GM18520 (cell line): Measurements from ENCODE around the gene TAS2R60.
"Not testable (repeated sequence)": the region's sequence is repeated elsewhere in the genome, so short reads cannot be mapped to it uniquely, and the experiment has no call there.

ENCODE experiments used
- ATAC-seq: cut with Tn5 transposase; IDR thresholded peaks from one replicate; pipeline ENCODE4 v1.9.1; 2021; ENCODE audit not compliant: unreplicated experiment

TAS2R60 gene

GRCh38 chr7:143410521-143411004 lies 32.7 kb upstream of the TAS2R60 start:
- ATAC-seq: no peak

DNA sequence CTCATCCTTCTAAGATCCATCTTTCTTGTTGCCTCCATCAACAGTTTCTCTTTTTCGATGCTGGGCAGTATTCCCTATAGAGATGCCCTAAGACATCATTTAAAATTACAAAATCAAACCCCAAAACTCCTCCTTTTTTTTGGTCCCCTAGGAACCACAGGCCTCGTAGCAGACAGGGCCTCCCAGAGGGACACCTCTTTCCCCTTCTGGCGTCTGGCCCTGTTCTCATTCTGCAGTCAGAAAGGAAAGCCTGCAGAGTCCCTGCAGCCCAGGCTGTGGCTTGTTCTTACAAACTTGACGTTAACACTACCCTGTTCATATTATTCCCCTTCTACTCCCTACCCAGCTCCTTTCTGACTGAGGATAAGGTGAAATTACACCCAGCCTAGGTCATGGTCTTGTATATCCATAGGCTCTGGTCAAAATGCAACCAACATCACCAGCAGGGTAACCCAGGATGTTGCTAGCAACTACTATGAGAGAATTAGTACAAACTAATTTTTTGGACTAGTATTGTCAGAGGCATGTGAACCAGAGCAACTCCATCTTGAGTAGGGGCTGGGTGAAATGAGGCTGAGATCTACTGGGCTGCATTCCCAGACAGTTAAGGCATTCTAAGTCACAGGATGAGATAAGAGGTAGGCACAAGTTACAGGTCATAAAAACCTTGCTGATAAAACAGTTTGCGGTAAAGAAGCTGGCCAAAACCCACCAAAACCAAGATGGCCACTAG lies 31.1 kb upstream of the TAS2R60 start:
- no peak for ATAC-seq

- no peak for ATAC-seq
Observed at GRCh38 chr7:143413123-143413522, 30.1 kb upstream of the TAS2R60 start.

DNA sequence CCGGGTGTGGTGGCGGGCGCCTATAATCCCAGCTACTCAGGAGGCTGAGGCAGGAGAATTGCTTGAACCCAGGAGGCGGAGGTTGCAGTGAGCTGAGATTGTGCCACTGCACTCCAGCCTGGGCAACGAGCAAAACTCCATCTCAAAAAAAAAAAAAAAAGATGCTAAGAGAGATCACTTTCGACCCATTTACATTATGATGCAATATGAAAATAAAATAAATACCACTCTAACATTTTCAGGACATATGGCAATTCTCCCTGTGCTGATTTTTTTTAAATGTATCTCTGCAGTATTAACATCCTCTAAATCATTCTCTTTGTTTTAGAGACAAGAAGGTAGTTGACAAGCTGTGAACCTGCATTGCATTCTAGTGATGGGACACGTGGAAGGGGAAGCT lies 28.0 kb upstream of the TAS2R60 start:
- not testable (repeated sequence) for ATAC-seq

- ATAC-seq: no peak
Observed at GRCh38 chr7:143415742-143416397, 27.4 kb upstream of the TAS2R60 start.

DNA sequence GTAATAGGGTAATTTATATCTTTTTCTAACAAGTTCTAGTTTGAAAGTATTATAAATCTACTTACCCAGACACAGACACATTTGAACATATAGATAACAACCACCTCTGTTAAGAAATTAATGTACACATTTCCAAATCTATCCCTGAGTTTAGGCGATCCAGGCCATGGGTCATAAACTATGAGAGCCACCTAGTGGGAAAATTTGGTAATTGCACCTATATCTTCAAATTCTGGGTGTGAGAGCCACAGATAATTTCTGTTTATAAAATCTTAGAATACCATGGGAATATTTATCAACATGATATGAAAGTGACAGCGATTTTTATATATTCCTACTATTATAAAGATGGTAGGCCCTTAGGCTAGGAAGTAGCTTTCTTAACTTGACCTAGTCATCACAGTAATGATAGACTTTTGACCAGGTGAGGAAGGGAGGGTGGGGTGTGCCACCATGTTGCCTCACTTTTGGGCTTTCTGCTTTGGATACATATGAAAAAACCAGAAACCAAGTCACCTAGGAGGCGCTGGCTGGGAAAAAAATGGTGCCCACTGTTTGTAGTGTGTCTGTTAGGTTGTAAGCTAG lies 26.6 kb upstream of the TAS2R60 start:
- no peak for ATAC-seq

DNA sequence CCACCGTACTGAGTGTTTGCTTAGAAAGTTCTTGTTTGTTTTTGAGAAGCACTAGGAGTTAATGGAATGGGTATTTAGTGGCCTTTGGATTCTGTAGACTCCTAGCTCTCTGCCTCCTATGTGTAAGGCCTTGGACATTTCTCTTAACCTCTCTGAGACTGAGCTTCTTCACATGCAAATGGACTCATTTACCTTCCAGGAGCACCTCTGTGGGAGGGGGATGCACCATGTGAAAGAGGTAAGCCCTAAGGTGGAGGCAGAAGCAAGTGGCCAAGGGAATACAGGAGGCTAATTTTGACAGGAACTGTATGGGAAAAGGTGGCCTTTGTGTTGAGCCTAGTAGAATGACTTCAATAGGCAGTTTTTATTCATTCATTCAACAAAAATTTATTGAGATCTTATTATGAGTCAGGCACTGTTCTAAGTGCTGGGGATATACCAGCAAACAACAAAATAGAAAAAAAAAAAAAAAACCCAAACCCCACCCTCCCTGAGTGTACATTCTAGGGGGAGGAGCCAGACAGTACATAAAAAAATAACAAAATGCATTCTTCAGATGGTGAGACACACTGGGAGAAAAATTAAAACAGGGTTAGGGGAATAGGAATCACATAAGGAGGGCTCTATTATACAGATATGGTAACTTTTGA lies 25.4 kb upstream of the TAS2R60 start:
- ATAC-seq: no peak

DNA sequence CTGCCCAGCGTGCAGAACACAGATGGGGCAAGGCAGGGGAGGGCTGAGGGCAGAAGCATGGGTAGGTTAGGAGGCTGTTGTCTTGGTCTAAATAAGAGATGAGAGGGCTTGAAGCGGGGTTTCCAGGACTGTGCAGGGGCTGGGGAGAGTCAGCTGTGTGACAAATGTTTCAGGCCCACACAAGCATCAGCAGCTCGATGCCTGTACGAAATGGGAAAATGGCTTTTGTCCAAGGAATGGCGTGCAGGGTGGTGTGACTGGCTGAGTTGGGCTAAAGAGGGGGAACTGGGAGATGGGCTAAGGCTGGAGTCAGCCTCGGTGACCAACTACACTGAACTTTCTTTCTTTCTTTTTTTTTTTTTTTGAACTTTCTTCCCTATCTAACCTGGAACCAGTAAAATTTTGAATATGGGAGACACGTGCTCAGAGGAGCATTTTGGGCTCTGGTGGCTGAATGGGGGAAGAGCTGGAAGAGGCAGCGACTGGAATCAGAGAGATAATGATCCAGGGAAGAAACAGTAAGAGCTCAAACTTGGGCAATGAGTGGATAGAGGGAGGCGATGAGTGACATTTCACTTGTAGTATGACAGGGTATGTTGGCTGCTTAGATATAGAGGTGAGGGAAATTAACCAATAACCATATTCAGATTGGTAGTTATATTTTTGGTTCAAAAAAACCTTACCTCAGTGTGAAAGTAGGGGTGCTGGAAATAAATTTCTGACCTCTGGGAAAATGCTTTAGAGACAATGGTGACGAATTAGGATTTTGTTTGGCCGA lies 24.4 kb upstream of the TAS2R60 start:
- no peak for ATAC-seq

DNA sequence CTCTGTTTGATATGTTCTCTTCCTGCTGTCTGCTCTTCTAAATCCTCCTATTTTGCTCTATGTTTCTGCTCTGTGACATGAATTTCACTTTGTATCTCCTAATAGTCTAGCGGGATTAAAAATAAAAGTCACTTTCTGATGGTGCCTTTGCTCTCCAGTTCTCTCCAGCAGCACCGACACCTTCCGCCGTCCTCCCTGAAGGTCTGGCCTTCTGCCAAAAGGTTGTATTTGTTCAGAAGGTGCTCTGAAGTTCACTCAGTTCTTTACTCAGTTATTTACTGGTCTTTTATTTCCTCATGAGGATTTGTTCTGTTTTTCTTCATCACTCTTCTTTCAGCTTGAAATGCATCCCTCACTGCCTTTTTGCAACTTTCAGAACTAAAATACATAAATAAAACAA lies 23.4 kb upstream of the TAS2R60 start:
- no peak for ATAC-seq

GRCh38 chr7:143420624-143421023 lies 22.6 kb upstream of the TAS2R60 start:
- not testable (repeated sequence) for ATAC-seq

DNA sequence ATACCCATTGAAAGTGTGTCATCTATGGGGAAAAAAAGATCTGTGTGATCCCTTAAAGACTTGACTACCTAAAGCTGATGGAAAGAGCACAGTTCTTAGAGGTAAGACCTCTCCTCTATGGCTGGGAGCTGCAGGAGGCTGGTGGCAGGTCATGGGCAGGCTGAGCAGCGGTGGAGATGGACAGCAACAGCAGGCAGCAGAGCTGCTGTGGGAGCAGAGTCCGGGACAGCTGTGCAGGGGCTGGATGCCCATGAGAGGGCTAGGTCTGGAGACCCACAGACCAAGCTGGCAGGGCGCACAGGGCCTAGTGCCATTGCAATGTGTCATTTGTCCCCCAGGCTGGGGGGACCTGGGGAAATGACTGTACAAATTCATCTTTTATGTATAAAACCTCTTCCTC lies 21.2 kb upstream of the TAS2R60 start:
- no peak for ATAC-seq

DNA sequence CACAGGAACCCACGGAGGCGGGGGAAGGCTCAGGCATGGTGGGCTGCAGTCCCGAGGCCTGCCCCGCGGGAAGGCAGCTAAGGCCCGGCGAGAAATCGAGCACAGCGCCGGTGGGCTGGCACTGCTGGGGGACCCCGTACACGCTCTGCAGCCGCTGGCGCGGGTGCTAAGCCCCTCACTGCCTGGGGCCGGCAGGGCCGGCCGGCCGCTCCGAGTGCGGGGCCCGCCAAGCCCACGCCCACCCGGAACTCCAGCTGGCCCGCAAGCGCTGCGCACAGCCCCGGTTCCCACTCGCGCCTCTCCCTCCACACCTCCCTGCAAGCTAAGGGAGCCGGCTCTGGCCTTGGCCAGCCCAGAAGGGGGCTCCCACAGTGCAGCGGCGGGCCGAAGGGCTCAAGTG lies 18.8 kb upstream of the TAS2R60 start:
- not testable (repeated sequence) for ATAC-seq

GRCh38 chr7:143426479-143427142 lies 16.6 kb upstream of the TAS2R60 start:
- no peak for ATAC-seq

GRCh38 chr7:143429770-143430698 lies 13.2 kb upstream of the TAS2R60 start:
- no peak for ATAC-seq

- no peak for ATAC-seq
Observed at GRCh38 chr7:143431109-143431508, 12.1 kb upstream of the TAS2R60 start.

DNA sequence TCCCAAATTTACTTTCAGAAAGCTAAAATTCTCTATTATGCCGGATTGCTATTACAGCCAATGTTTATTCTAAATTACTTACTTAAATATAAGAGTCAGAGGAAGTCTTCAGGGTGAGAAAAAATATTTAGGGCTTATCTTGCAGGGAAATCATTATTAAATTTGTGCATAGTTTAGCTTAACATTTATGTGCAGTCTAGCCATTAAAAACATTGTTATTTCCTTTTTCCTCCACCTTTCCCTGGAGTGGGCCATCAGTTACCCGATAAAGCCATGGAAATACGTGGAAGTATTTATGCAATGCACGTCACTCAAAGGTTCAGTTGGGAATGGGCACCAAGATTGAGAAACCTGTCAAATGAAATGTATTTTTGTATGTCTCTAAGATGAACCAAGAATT lies 9.5 kb upstream of the TAS2R60 start:
- no peak for ATAC-seq

DNA sequence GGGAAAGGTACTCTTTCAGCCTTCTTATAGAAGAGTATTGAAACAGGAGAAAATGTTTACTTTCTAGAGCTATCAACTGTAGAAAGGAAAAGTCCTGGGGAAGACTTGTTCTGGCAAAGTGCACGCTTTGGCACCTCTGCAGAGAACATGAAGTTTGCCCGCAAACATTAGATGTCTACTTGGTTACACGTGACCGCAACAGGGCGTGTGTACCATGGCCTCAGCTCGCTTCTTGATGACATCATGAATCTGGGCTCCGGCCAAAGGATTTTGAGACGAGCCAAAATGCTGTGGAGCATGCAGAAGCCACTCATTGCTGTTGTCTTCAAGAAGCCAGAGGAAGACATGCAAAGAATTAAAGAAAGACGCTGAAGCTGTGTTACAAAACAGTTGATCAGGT lies 8.6 kb upstream of the TAS2R60 start:
- ATAC-seq: no peak

- no peak for ATAC-seq
Observed at GRCh38 chr7:143435266-143435665, 8.0 kb upstream of the TAS2R60 start.

DNA sequence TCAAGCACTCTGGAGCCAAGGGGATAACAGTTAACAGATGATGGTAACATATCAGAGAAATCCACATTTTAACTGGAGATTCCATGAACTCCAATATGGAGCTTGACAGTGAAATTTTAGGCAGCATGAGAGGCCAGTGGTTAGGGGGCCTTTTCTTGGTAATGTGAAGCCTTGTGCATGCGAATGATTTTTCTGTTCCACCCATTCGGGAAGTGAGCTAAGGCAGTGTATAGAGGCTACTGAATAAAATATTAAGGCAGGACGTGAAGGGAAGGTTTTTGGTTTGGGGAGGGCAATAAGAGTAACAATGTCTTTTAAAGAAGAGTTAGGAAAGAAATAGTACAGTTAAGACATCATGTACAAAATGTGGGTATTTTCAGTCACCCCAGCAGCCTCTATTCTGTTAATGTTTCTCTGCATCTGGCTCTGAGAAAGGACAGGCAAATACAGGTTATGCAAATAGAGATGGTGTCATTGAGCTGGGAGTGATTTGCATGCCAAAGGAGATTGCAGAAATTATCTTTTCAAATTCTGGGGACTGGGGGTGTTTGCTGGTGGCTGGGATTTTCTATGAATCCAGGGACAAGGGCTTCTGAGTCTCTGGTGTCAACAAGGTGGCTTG lies 6.8 kb upstream of the TAS2R60 start:
- ATAC-seq: peak; percentile 91
